BLaER1 (cell line): ENCODE data around the gene SPINK14.

Experiments
- H3K27ac ChIP-seq: shearing (Covaris generic); formaldehyde crosslinking; 2 replicates; pipeline ENCODE4 v1.8.1; 2022
- H3K27me3 ChIP-seq: shearing (Covaris generic); formaldehyde crosslinking; 2 replicates; pipeline ENCODE4 v1.8.1; 2022
- H3K36me3 ChIP-seq: shearing (Covaris generic); formaldehyde crosslinking; 2 replicates; pipeline ENCODE4 v1.8.1; 2022
- H3K4me1 ChIP-seq: shearing (Covaris generic); formaldehyde crosslinking; 2 replicates; pipeline ENCODE4 v1.8.1; 2022
- H3K4me2 ChIP-seq: shearing (Covaris generic); formaldehyde crosslinking; 2 replicates; pipeline ENCODE4 v1.8.1; 2022
- H3K4me3 ChIP-seq: shearing (Covaris generic); formaldehyde crosslinking; 2 replicates; pipeline ENCODE4 v1.8.1; 2022
- H3K9ac ChIP-seq: shearing (Covaris generic); formaldehyde crosslinking; 2 replicates; pipeline ENCODE4 v1.8.1; 2022
- H3K9me3 ChIP-seq: shearing (Covaris generic); formaldehyde crosslinking; 2 replicates; pipeline ENCODE4 v1.8.1; 2022
- H4K20me1 ChIP-seq: shearing (Covaris generic); formaldehyde crosslinking; 2 replicates; pipeline ENCODE4 v1.8.1; 2022
- Cebpa-rat ChIP-seq: shearing (Covaris generic); IDR thresholded peaks from 2 replicates; pipeline ENCODE4 v1.8.1; 2022

Gene SPINK14

DNA sequence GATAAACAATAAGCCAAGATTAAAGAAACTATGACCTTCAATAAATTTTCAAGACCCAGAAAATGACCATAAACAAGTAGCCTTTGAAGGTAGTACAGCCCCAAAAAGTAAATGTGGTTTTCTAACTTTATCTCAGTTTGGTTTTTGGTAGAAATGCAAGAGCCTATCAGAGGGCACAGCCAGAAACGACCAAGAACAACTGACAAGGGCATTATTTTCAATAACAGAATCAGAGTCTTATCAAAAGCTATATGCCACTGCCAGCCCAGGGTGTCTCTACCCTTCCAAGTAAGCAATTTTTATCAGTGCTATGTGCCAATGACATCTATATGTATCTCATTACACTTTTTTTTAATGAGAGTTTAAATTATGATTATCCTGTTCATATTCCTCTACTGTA lies 22.7 kb downstream of the SPINK14 start:
- Histone ChIP-seq H3K27me3 (no peaks in the 10 kb centered on the region), H3K36me3 (no peaks in the 10 kb centered on the region), H3K27ac (no peak overlapping the region), H3K4me2 (no peak overlapping the region), H3K9me3 (no peaks in the 10 kb centered on the region), H3K4me1 (peaks cover 5% of the 10 kb centered on the region), H4K20me1 (no peaks in the 10 kb centered on the region), H3K9ac (no peak overlapping the region), H3K4me3 (no peak overlapping the region)
- TF ChIP-seq Cebpa-rat, result no peak

DNA sequence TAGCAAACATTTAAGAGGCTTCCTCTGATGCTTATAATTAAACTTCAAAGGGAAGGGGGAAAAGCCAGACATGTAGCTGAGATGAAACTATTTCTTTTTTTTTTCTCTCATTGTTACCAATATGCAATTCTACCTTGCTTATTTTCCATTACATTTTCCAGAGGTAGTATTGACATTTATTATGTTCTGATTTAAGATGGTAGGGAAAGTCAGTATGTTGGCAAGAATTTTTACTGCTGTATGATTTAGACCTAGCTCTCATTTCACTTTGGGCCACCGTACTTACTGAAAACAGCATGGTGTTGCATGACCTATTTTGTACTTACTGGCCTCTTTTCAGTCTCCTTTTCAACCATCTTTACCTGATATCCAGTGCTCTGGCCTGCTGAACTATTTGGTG lies 24.9 kb downstream of the SPINK14 start:
- H3K4me1 ChIP-seq, result peaks cover 5% of the 10 kb centered on the region
- H3K36me3 ChIP-seq, result no peaks in the 10 kb centered on the region
- H3K4me2 ChIP-seq, result no peak overlapping the region
- no peaks in the 10 kb centered on the region for H3K27me3 ChIP-seq
- H3K27ac ChIP-seq, result no peak overlapping the region
- no peaks in the 10 kb centered on the region for H3K9me3 ChIP-seq
- TF ChIP-seq Cebpa-rat, result no peak
- H3K9ac ChIP-seq, result no peak overlapping the region
- no peak overlapping the region for H3K4me3 ChIP-seq
- H4K20me1 ChIP-seq, result no peaks in the 10 kb centered on the region

DNA sequence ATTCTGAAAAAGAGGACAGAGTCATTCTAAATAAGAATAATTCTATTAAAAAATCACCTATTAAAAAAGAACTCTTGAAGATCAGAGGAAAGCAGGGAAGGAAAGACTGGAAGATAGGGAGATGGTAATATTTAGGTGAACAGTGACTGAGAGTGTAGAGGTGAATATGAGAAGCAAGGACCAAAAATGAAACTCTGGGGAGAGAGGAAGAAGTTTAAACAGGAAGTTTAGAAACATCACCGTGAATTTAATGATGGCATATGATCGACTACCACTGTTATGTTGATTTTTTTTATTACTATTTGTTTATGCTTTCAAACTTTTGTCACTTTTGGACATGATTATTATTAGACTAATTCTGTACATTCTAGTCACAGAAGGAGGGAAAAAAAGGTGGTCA lies 32.8 kb downstream of the SPINK14 start:
- H3K36me3 ChIP-seq, result no peaks in the 10 kb centered on the region
- no peaks in the 10 kb centered on the region for H3K9me3 ChIP-seq
- H3K4me3 ChIP-seq, result no peak overlapping the region
- TF ChIP-seq Cebpa-rat, result no peak
- no peaks in the 10 kb centered on the region for H4K20me1 ChIP-seq
- no peak overlapping the region for H3K4me2 ChIP-seq
- no peak overlapping the region for H3K9ac ChIP-seq
- no peaks in the 10 kb centered on the region for H3K4me1 ChIP-seq
- H3K27me3 ChIP-seq, result no peaks in the 10 kb centered on the region
- no peak overlapping the region for H3K27ac ChIP-seq

DNA sequence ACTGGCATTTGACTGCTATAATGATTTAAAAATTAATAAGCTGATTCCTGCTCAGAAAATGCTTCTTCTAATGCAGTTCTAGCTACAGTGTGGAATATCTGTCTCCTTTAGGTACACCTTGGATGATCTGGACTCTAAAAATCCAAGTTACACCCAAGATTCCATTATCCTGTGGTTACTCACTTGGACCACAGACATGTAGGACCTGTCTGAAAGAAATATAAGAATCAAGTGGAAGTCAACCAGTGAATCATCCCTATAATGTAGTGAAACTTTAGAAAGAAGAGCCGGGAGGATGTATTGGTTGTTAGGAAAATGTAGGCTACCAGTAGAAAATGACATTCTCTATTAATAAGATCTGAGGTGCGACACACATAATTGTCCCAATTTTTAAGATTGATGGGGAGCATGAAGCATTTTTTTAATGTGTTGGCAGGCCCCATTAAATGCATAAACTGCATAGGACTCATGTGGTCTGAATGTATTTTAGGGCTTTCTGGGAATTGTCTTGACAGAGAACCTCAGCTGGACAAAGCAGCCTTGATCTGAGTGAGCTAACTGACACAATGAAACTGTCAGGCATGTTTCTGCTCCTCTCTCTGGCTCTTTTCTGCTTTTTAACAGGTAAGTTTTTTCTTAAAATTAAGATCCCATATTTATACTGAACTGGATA lies 34.3 kb downstream of the SPINK14 start, which contains the start of gene SPINK6:
SPINK6 (plus strand) TSS at position 512 of the 673 bp plus-strand sequence; CDS start at position 567, 55 bp downstream.
- H4K20me1 ChIP-seq, result no peaks in the 10 kb centered on the region
- H3K4me3 ChIP-seq, result no peak within 1 kb of the TSS
- no peak within 1 kb of the TSS for H3K27ac ChIP-seq
- no peak within 1 kb of the TSS for H3K9ac ChIP-seq
- TF ChIP-seq Cebpa-rat, result no peak
- H3K4me1 ChIP-seq, result no peaks in the 10 kb centered on the region
- no peaks in the 10 kb centered on the region for H3K36me3 ChIP-seq
- H3K4me2 ChIP-seq, result no peak within 1 kb of the TSS
- no peaks in the 10 kb centered on the region for H3K27me3 ChIP-seq
- no peaks in the 10 kb centered on the region for H3K9me3 ChIP-seq

DNA sequence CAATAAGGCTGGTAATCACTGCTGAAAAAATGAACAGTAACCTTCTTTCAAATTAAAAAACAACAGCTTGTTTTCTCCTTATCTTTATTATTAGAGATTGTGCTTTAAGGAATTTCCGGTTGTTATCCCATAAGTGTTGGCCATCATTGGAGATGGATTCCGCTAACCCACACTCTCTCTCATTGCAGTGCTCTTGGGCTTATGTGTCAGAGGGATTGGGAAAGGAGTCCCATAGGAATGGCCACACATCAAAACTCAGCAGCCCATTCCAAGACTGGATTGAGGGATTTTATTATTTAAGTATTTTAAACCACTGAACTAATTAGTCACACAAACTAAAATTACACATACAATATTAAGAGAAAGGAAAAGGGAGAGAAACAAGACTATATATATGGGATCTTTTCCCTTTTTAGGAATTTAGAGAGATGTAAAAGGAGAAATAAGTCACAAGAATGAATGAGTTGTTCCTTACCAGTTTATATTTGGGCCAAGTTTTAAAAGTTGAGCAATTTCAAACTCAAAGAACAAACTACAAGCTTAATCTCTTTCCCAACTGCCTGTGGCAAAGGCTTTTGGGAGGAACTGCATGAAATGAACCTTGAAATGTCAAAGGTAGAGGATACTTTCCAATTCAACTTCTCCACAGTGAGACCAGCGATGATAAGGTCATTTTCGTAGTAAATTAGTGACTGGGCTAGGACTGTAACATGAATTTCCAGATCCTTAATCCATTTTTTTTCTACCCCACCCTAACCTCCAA lies 36.9 kb downstream of the SPINK14 start:
- Histone ChIP-seq H3K4me1 (no peaks in the 10 kb centered on the region), H3K4me2 (no peak overlapping the region), H3K27ac (no peak overlapping the region), H3K36me3 (no peaks in the 10 kb centered on the region), H3K27me3 (no peaks in the 10 kb centered on the region), H4K20me1 (no peaks in the 10 kb centered on the region), H3K9me3 (no peaks in the 10 kb centered on the region), H3K4me3 (no peak overlapping the region), H3K9ac (no peak overlapping the region)
- no peak for TF ChIP-seq Cebpa-rat

DNA sequence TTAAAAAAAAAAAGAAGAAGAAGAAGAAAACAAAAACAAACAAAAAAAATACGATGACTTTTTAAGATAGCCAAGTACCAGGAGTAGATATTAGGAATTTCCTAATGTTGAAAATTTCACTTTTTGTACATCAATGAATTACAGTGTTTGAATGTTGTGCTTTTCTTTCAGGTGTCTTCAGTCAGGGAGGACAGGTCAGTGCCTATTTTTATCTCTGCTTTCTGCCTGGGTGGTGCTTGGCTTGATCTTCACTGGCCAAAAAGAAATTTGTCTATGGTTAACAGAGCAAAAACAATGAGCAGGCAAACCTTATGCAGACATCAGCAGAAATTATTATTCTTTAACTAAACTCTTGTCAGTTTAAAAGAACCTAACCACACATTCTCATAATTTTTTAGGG lies 37.5 kb downstream of the SPINK14 start:
- Histone ChIP-seq H3K4me3 (no peak overlapping the region), H3K9ac (no peak overlapping the region), H3K4me2 (no peak overlapping the region), H3K27me3 (no peaks in the 10 kb centered on the region), H3K4me1 (no peaks in the 10 kb centered on the region), H3K9me3 (no peaks in the 10 kb centered on the region), H4K20me1 (no peaks in the 10 kb centered on the region), H3K27ac (no peak overlapping the region), H3K36me3 (no peaks in the 10 kb centered on the region)
- TF ChIP-seq Cebpa-rat, result no peak

DNA sequence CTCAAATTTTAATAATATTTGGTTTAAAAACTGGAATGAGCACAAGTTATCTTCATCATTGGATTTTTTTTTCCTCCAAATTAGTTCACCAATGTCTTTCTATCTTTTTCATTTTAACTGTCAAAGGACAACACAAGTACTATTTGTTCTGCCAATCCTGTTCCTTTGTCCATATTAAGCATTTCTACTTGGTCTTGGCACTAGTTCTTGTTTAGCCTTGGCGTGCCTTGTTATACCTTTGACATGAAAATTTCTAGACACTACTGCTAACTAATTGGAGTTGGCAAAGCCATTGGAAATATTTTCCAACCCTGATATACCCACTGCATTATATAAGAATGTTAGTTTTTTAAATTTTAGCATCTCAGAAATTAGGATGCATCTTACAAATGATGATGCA lies 38.3 kb downstream of the SPINK14 start:
- no peaks in the 10 kb centered on the region for H3K36me3 ChIP-seq
- no peak overlapping the region for H3K4me3 ChIP-seq
- no peaks in the 10 kb centered on the region for H4K20me1 ChIP-seq
- no peak for TF ChIP-seq Cebpa-rat
- no peaks in the 10 kb centered on the region for H3K27me3 ChIP-seq
- no peaks in the 10 kb centered on the region for H3K9me3 ChIP-seq
- no peaks in the 10 kb centered on the region for H3K4me1 ChIP-seq
- no peak overlapping the region for H3K4me2 ChIP-seq
- H3K9ac ChIP-seq, result no peak overlapping the region
- no peak overlapping the region for H3K27ac ChIP-seq

DNA sequence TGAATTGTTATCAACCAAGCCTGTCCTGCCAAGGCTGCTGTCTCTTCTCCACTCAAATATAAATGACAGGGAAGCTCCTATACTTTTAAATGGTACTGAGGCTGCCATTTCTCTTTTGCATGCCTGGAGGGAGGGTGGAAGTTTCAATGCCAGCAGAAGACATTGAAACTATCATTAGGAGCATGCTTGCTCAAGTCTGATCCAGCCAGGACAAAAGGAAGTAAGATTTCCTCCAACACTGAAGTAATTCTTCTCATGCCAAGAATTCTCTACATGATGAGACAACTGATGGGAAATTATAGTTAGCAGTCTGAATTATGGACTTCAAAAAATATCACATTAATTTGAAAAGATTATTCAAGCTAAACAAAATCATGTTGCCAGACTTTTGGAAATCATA lies 39.9 kb downstream of the SPINK14 start:
- Histone ChIP-seq H3K4me3 (no peak overlapping the region), H3K27me3 (no peaks in the 10 kb centered on the region), H3K36me3 (no peaks in the 10 kb centered on the region), H3K9me3 (no peaks in the 10 kb centered on the region), H3K9ac (no peak overlapping the region), H3K4me2 (no peak overlapping the region), H3K4me1 (no peaks in the 10 kb centered on the region), H4K20me1 (no peaks in the 10 kb centered on the region), H3K27ac (no peak overlapping the region)
- no peak for TF ChIP-seq Cebpa-rat

DNA sequence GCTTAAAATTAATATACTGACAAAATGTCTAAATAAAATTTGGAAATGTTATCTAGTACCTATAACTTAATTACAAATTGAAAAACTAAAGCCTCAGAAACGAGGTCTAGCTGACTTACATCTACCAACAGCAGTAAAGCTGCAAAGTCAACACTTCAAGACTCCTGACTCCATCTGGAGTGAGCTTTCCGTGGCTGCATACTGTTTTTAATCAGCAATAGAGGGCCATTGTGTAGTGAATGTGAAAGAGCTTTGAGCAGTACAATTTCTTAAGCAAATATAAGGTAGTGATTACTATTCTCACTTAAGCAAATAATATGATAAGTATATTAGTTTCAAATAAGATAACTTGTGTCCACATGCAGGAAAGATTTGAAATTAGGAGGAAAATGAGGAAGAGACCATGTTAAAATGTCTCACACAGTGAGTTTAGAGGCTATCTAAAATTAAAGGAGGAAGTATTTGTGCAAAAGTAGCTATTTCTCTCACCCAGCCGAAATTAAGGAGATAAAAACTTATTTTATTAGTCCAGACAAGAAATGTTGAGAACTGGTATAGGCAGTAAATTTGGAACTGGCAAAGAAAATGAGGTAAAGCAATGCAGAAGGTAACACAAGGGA lies 40.9 kb downstream of the SPINK14 start:
- H3K4me1 ChIP-seq, result no peaks in the 10 kb centered on the region
- no peak overlapping the region for H3K9ac ChIP-seq
- H3K9me3 ChIP-seq, result no peaks in the 10 kb centered on the region
- no peaks in the 10 kb centered on the region for H3K36me3 ChIP-seq
- no peaks in the 10 kb centered on the region for H3K27me3 ChIP-seq
- H4K20me1 ChIP-seq, result no peaks in the 10 kb centered on the region
- no peak for TF ChIP-seq Cebpa-rat
- H3K4me3 ChIP-seq, result no peak overlapping the region
- H3K4me2 ChIP-seq, result no peak overlapping the region
- no peak overlapping the region for H3K27ac ChIP-seq

DNA sequence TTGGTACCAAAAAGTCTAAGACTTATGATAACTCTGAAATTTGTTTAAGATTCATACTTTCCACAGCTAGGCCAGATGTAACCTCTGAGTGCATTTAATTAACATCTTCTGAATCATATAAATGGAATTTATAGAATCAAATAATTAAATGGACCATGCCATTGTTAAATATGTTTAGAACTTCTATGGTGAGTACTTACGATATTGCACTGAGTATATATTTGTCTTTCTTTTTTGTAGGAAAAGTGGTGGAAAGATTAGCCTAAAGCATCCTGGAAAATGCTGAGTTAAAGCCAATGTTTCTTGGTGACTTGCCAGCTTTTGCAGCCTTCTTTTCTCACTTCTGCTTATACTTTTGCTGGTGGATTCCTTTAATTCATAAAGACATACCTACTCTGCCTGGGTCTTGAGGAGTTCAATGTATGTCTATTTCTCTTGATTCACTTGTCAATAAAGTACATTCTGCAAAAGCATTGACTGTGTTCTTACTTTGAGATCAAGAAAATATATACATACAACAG lies 46.4 kb downstream of the SPINK14 start:
- no peak overlapping the region for H3K4me2 ChIP-seq
- H3K9me3 ChIP-seq, result no peaks in the 10 kb centered on the region
- H3K9ac ChIP-seq, result no peak overlapping the region
- H3K36me3 ChIP-seq, result no peaks in the 10 kb centered on the region
- H3K27ac ChIP-seq, result no peak overlapping the region
- H3K4me1 ChIP-seq, result no peaks in the 10 kb centered on the region
- H4K20me1 ChIP-seq, result no peaks in the 10 kb centered on the region
- no peak overlapping the region for H3K4me3 ChIP-seq
- TF ChIP-seq Cebpa-rat, result no peak
- no peaks in the 10 kb centered on the region for H3K27me3 ChIP-seq
